ENCODE data around the gene SNRNP27. TPM values are rescaled to one million over a fixed set of nuclear protein-coding genes. Genes with fewer than 3 reads are reported as not detected.

The SNRNP27 gene
- total and polyA plus RNA-seq, 2 experiments from 2014 or later: 86.7 to 113 TPM

GRCh38 chr2:69923116-69923515 lies 29.4 kb downstream of the SNRNP27 start:
- DNase-seq (ENCODE audit: low read depth in 1 of 2, low spot score in 1 of 2): no peak
- H3K27ac ChIP-seq: no peak overlapping the region
- TF ChIP-seq, protein P1, sequence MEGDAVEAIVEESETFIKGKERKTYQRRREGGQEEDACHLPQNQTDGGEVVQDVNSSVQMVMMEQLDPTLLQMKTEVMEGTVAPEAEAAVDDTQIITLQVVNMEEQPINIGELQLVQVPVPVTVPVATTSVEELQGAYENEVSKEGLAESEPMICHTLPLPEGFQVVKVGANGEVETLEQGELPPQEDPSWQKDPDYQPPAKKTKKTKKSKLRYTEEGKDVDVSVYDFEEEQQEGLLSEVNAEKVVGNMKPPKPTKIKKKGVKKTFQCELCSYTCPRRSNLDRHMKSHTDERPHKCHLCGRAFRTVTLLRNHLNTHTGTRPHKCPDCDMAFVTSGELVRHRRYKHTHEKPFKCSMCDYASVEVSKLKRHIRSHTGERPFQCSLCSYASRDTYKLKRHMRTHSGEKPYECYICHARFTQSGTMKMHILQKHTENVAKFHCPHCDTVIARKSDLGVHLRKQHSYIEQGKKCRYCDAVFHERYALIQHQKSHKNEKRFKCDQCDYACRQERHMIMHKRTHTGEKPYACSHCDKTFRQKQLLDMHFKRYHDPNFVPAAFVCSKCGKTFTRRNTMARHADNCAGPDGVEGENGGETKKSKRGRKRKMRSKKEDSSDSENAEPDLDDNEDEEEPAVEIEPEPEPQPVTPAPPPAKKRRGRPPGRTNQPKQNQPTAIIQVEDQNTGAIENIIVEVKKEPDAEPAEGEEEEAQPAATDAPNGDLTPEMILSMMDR (IDR thresholded peaks at IDR 0.05; ENCODE audit: low read depth, low read length): no peak

DNA sequence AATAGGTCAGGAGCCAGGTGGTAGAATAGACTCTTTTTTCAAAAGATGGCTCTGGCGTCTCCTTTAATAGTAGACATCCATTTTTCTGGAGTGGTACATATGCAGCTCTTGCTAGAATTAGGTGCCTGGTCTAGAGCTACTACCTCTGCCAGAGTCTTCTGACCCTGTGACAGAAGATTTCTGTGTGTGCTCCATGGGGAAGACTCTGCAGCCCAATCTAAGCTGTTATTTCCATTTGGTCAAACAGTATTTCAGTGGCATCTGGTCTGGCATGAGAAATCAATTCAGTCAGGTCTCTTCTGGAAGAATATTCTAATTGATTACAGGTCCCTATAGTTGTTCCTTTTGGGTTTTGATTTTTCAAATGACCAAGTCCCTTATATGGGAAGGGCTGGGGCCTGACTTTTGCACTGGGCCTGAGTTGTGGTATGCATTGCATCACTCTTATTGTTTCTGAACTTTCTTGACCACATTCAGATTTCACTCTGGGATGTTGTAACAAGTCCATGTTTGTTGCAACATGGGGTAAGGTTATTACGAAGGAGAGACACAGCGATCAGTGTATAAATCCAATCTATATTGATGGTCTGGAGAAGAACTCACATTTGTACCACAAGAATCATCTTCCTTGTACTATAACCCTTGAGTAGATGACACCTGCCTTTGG lies 33.2 kb downstream of the SNRNP27 start:
- no peaks in the 10 kb centered on the region for H3K9me3 ChIP-seq (ENCODE audit: low read depth)
- H3K27ac ChIP-seq: no peak overlapping the region
- H3K4me1 ChIP-seq (ENCODE audit: low read depth): no peaks in the 10 kb centered on the region
- H3K27me3 ChIP-seq: no peaks in the 10 kb centered on the region
- peaks cover 8% of the 10 kb centered on the region for H3K36me3 ChIP-seq
- TF ChIP-seq, protein P1 (IDR thresholded peaks at IDR 0.05; ENCODE audit: low read depth, low read length): no peak
- DNase-seq (ENCODE audit: low read depth in 1 of 2, low spot score in 1 of 2): peak in 1 of 2 donors; percentile 95
- no peak overlapping the region for H3K4me3 ChIP-seq

More at GRCh38 chr2:69923116-69923515, 29.4 kb downstream of the SNRNP27 start:
- H3K36me3 ChIP-seq: peaks cover 17% of the 10 kb centered on the region
- H3K9me3 ChIP-seq (ENCODE audit: low read depth): no peaks in the 10 kb centered on the region
- no peaks in the 10 kb centered on the region for H3K27me3 ChIP-seq
- H3K4me3 ChIP-seq: no peak overlapping the region
- no peaks in the 10 kb centered on the region for H3K4me1 ChIP-seq (ENCODE audit: low read depth)

DNA sequence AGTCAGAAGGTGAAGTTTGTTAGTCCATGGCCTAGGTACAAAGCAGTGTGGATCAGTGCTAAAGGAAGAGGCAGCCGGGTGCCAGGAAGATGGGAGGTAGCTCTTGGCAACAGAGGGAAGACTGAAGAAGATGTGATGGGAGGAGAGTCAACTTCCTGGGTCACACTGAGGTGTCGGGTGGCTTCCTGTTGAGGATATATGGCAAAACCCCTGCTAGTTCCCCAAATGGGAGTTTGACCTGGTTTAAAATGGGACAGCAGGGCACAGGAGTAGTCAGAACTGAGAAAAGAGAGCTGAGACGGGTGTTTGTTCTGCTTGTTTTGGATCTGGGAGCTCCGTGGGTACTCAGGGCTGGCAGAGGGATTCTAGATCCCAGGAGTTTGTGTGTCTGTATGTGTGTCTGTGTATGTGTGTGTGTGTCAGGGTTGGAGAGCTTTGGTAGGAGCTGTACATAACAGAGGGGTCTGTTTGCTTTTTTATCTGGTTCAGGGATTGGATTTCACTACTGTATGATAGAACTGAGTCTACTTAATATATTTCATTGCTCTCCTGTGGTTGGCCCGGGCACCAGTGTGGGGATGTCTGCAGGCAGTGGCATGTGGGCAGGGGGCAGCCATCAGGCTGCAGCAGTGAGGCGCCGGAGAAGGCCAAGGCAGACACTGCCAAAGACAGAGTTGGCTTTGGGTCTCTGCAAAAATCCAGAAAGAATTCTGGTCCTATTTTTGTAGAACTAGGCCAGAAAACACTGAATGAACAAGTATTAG lies 38.3 kb downstream of the SNRNP27 start:
- H3K4me3 ChIP-seq: no peak overlapping the region
- H3K9me3 ChIP-seq (ENCODE audit: low read depth): no peaks in the 10 kb centered on the region
- H3K27ac ChIP-seq: no peak overlapping the region
- H3K36me3 ChIP-seq: no peaks in the 10 kb centered on the region
- TF ChIP-seq, protein P1 (IDR thresholded peaks at IDR 0.05; ENCODE audit: low read depth, low read length): no peak
- DNase-seq (ENCODE audit: low read depth in 1 of 2, low spot score in 1 of 2): no peak
- H3K27me3 ChIP-seq: no peaks in the 10 kb centered on the region
- H3K4me1 ChIP-seq (ENCODE audit: low read depth): no peaks in the 10 kb centered on the region

DNA sequence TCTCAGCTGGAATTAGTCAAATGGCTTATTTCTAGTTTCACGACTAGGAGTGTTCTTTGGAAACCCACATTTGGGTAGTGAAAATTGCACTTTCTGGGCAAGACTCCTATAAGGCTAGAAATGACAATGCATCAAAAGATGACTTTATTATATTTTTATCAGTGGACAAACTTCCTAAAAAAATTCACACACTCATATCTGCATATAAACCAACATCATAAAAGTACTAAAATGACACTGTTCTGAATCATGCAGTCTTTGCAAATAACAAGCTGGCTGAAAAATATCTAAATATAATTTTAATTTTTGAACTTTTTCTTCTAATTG lies 38.8 kb downstream of the SNRNP27 start:
- H3K4me3 ChIP-seq: no peak overlapping the region
- no peaks in the 10 kb centered on the region for H3K9me3 ChIP-seq (ENCODE audit: low read depth)
- TF ChIP-seq, protein P1 (IDR thresholded peaks at IDR 0.05; ENCODE audit: low read depth, low read length): no peak
- peaks cover under 1% of the 10 kb centered on the region for H3K36me3 ChIP-seq
- H3K27ac ChIP-seq: no peak overlapping the region
- H3K4me1 ChIP-seq (ENCODE audit: low read depth): no peaks in the 10 kb centered on the region
- no peak for DNase-seq (ENCODE audit: low read depth in 1 of 2, low spot score in 1 of 2)
- H3K27me3 ChIP-seq: no peaks in the 10 kb centered on the region

DNA sequence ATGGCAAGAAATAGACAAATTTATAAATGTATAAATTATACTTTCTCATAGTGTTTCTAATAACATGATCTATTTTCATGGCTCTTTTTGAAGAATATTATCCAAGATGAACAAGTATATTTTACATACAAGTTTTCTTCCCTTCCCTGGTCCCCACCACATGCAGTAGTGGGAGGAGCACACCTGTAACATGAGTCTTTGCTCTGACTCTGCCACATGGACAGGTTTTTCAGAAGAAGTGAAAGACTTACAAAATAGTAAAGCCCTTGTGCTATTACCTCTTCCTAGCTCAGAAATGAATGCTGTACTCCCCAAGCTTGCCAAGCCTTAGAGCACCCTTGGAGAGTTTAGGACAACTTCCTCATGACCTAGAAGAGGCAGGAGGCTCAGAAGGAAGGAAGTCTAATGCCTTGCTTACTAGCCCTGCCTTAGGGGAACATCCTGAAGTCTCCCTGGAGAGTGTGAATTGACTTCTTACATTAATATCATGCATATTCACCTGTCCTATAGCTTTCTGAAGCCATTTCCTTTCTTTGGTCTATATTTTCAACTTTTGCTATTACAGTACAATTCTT lies 39.6 kb downstream of the SNRNP27 start:
- Histone ChIP-seq H3K27ac (no peak overlapping the region), H3K27me3 (no peaks in the 10 kb centered on the region), H3K4me1 (ENCODE audit: low read depth) (no peaks in the 10 kb centered on the region), H3K4me3 (no peak overlapping the region), H3K36me3 (peaks cover 7% of the 10 kb centered on the region), H3K9me3 (ENCODE audit: low read depth) (no peaks in the 10 kb centered on the region)
- TF ChIP-seq, protein P1 (IDR thresholded peaks at IDR 0.05; ENCODE audit: low read depth, low read length): no peak
- DNase-seq (ENCODE audit: low read depth in 1 of 2, low spot score in 1 of 2): no peak

All from cardiac muscle cell (in vitro differentiated cells and primary cell).